Anterior cingulate cortex (tissue), 58 donors: ENCODE results near the gene PRXL2C.
"Not testable (repeated sequence)": the region's sequence is repeated elsewhere in the genome, so short reads cannot be mapped to it uniquely, and the experiment has no call there.

Experiments
- DNase-seq, 58 donors: peaks; one replicate each; lab custom pipeline; 2025; lab: John Stamatoyannopoulos, UW

The PRXL2C gene

DNA sequence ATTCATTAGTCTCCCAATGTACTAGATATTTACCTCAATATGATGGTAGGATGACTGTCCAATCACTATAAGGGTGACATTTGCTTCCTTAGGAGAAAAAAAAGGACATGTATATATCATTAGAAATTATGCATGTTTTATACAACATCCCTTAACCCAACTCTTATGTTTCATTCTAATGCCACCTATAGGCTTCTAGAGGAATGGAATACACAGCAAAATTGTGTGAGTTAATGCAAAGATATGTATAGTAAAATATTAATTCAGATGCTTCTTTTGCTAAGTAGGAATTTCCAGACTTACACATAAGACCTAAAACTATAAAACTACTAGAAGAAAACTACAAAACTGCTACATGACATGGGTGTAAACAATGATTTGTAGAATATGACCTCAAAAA, 3.5 kb downstream of the PRXL2C start:
- DNase-seq, result no peak

- DNase-seq, result no peak
These were observed 5.3 kb downstream of the PRXL2C start for GRCh38 chr9:96649620-96650324.

- DNase-seq, result peak in 1 of 58 donors; percentile 10
These were observed 8.8 kb downstream of the PRXL2C start for GRCh38 chr9:96646081-96646991.

GRCh38 chr9:96644137-96644536, 11.0 kb downstream of the PRXL2C start:
- DNase-seq, result no peak

DNA sequence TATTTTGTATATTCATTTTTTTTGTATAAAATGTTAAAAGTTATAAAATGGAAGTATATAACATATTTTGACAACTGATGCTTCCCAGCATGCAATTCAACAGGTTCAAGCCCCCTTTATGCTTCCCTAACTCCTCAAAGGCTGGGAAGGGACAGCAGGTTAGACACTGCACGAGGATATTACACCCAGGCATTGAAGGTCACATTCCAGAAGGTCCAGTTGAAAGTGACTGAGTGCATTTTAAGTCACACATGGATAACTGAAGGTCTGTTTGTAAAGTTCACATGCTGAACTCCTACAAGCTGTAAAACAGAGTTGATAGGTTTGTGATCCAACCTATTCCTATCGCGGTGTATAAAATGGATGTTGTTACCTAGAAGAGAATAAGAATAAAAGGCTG, 13.6 kb downstream of the PRXL2C start:
- DNase-seq, result no peak

GRCh38 chr9:96638606-96639364, 16.3 kb downstream of the PRXL2C start:
- DNase-seq, result no peak

GRCh38 chr9:96636368-96636767, 18.7 kb downstream of the PRXL2C start:
- no peak for DNase-seq

DNA sequence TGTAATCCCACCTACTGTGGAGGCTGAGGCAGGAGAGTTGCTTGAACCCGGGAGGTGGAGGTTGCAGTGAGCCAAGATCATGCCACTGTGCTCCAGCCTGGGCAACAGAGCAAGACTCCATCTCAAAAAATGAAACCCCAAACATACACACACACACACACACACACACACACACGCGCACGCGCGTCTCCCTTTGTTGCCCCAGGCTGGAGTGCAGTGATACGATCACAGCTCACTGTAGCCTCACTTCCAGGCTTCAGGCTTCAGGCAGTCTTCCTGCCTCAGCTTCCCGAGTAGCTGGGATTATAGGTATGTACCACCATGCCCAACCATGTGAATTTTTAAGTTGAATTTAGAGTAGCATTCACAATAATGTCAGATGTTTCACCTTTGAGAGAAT, 21.5 kb downstream of the PRXL2C start:
- not testable (repeated sequence) for DNase-seq

DNA sequence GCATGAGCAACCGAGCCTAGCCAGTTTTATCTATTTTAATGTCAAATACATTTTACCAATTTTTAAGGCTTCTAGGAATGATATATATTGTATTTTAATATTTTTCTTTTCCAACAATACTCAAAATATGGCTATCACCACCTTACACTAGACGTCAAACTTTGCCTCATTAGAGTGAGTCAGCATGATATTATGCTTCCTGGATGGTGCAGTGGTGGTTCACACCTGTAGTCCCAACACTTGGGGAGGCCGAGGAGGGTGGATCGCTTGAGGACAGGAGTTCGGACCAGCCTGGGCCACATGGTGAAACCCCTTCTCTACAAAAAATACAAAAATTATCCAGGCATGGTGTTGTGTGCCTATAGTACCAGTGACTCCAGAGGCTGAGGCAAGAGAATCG, 28.2 kb downstream of the PRXL2C start:
- no peak for DNase-seq

GRCh38 chr9:96621618-96622017, 33.5 kb downstream of the PRXL2C start:
- no peak for DNase-seq

GRCh38 chr9:96620832-96621269, 34.3 kb downstream of the PRXL2C start:
- DNase-seq, result no peak

GRCh38 chr9:96620181-96620514, 35.0 kb downstream of the PRXL2C start:
- DNase-seq, result no peak

DNA sequence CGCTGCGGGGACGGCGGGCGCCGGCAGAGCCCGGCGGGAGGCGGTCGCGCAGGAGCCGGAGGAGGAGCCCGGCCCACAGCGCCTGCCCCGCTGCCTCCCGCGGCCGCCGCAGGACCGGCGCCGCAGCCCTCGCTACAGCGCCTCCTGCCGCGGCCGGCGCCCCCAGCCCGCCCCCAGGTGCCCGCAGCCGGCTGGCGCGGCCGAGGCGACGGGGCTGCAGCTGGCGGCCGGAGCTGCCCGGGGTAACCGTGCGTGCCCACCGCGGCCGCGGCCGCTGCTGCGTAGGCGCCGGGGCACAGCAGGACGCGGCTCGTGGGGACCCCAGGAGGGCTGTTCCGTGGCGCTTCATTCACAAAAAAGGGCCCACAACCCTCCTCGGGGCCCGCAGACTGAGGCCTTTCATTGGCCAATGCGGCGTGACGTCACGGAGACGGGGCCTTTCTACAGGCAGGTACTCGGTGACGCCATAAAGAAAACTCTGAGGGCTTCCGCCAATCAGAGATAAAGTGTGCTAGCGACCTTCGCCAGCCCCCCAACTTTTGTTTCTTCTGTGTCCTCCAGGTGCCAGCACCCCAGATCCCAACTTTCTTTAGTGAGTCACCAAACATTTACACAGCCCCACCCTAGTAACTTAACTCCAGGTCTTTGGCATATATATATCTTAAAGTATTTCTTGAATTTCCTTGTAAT, 35.5 kb downstream of the PRXL2C start, which contains the start of gene CDC14B:
Gene CDC14B, minus strand, starts transcription at position 353 of the 690 bp plus-strand sequence. CDS start 465 bp downstream, outside the sequence.
- peak; percentile 30 to 94 (median 81) for DNase-seq

DNA sequence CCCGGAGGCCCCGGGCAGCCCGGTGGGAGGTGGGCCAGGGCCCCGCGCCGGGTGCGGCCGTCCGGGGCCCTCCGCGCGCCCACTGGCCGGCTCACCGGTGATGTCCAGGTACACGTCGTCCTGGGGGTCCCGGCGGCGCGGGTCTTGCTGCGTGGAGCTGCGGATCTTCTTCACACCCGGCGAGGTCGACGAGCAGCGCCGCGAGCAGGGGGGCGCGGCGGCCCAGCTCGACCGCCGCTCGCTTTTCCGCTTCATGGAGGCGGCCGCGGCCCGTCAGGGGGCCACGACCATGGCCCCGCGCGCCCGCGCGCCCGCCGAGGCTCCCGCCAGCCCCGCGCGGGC, 36.0 kb downstream of the PRXL2C start:
- DNase-seq, result peak in 2 of 58 donors; percentile 16 to 31

DNA sequence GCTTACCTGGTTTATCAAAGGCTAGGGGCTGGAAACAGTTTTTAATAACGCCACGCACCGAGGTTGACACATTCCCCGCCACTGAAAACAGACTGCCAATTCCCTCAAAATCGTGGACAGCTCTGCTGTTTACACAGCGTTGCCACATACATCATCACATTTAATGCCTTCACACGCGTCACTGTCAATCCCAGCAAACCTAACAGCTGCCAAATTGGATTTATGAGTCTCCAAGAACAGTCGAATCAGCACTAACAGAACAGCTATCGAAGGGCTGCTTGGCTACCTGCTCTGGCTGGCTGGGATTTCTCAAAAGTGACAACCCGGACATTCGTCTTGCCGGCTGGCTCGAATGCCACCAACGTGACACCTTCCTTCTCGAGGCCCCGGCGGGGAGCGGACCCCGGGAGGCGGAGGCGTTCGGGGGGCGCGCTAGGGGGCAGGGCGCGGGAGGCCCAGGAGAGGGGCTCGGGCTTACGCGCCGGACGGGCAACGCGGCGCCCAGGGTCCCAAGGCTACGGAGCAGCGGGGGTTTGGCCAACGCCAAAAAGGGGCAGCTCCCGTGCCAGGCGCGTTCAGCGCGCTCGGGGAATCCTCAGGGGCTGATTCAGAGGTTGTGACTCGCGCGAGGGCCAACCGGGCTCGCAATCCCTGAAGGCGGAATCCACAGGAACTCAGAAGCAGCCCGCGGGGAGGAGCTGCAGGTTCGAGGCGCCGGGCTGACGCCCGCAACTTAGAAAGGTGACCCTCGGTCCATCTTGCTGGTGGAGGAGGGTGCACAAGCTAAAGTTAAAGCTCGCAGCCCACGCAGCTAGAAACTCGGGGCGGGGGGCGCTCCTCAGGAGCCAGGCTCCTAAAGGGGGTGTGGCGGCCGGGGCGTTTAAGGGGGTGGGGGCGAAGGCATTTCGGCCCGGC, 36.7 kb downstream of the PRXL2C start:
- peak in 42 of 58 donors; percentile 9 to 69 (median 44) for DNase-seq

- DNase-seq, result peak in 25 of 58 donors; percentile 6 to 60 (median 35)
These were observed 37.5 kb downstream of the PRXL2C start for GRCh38 chr9:96617439-96618185.

DNA sequence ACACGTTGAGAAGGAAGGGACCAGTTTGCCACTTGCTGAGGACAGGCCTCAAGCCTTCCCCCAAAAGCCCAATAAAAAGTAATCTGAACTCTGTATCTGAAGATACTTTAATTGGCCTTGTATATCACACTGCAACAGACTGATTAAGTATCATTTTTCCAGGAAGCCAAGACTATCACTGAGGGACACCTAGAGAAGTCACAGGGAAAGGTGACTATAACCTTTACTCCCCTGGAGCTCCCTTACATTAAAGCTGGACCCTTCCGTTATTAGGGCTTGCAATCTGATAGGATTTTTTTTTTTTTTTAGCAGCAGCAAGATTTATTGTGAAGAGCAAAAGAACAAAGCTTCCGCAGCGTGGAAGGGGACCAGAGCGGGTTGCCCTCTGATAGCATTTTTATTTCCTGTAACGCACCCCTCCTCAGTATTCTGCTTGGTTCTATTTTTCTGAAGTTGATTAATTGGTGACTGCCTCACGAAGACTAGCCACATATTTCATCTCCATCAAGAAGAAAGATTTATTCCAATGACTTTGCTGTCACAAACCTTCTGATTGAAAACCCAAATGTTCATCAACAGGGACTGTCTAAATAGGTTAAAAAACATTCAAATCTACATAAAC, 38.2 kb downstream of the PRXL2C start:
- no peak for DNase-seq

DNA sequence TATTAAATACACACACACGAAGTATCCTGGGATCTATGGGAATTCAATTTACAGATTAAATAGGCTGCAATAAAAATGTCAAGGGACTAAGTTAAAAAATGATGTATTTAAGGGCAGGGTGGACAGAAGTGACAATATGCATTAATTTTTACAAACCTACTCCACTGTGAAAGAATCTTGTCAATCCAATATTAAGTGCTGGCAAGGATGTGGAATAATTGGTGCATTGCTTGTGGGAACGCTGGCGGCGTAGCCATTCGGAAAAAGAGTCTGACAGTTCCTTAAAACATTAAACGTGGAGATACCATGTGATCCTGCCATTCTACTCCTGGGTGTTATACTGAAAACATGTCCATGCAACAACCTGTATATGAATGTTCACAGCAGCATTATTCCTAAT, 39.7 kb downstream of the PRXL2C start:
- DNase-seq, result no peak
